GF-D8 (cell line): Measurements from ENCODE around the gene SERPINA4.

ENCODE experiments used
- DNase-seq: peaks from one replicate; lab custom pipeline; 2025; lab: John Stamatoyannopoulos, UW

SERPINA4 gene, protein sequence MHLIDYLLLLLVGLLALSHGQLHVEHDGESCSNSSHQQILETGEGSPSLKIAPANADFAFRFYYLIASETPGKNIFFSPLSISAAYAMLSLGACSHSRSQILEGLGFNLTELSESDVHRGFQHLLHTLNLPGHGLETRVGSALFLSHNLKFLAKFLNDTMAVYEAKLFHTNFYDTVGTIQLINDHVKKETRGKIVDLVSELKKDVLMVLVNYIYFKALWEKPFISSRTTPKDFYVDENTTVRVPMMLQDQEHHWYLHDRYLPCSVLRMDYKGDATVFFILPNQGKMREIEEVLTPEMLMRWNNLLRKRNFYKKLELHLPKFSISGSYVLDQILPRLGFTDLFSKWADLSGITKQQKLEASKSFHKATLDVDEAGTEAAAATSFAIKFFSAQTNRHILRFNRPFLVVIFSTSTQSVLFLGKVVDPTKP

DNA sequence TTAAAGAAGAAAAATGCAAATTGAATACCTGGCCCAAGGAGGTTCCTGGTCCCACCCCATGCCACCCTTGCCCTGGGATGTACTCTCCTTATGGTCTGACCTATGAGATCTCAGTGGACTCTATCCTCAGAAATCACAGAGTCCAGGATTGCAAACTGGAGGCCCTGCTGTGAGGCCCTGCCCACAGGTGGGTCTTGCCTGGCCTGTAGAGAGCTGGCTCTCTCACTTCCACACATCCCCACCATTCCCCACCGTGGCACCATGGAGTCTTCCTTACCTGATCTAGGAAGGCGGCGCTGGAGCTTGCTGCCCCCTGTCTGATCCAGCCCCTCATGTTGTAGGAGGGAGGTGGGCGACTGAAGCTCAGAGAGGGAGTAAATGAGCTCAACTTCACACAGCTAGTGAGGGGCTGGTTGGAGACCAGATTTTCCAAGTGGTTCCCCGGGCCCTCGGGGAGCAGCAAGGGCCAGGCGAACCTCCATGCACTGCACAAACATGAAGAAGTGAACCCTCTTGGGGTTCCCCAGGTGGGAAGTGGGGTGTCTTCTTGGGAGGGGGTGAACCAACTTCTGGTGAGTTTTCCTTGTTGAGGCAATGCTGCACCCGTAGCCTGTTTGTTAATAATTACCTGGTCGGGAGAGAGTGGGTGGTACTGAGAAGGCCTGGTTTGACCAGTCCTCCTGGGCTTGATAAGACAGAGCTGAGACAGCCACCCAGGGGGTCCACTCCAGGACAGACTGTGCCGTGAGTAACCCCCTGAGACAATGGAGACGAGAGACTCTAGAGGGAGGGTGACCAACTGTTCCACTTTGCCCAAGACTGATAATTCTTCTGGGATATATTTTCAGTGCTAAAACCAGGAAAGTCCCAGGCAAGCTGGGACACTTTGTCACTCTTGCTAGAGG is at the start of gene SERPINA4:
Gene SERPINA4, plus strand, starts transcription at position 692 of the 905 bp plus-strand sequence. CDS start 2,041 bp downstream, outside the sequence.
- DNase-seq: no peak

DNA sequence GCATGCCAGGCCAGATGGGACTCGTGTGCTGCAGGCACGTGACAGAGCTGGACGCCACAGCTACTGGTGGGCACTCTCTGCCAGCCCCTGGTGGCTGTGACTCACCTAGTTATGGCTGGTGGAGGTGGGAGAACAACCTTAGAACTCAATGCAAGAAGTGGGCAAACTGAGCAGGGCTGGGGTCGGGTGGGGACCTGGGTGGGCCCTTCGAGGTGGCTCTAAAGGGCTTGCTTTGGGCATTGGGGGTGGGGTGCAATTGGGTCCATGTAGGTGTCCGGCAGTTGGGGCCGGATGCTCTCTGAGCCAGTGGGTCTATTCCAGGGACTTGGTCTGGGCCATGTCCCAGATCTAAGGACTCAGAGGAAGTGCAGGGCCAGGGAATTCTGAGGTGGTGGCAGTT is 46.9 kb upstream of the SERPINA4 start:
- no peak for DNase-seq

DNA sequence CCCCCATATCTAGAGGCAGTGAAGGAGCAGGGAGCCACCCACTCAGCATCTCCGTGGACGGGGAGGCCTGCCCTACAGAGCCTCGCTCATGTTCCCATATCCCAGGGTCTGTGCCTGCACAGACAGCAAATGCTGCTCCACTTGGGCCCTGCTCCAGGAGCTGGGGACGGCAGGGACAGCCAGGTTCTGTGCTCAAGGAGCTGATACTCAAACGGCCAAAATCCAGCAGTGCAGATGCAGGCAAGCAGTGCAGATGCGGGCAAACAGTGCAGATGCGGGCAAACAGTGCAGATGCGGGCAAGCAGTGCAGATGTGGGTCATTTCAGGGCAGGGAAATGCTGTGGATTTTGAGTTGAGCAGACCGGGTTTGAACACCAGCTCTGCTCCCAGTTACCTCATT is 45.8 kb upstream of the SERPINA4 start:
- DNase-seq: no peak

DNA sequence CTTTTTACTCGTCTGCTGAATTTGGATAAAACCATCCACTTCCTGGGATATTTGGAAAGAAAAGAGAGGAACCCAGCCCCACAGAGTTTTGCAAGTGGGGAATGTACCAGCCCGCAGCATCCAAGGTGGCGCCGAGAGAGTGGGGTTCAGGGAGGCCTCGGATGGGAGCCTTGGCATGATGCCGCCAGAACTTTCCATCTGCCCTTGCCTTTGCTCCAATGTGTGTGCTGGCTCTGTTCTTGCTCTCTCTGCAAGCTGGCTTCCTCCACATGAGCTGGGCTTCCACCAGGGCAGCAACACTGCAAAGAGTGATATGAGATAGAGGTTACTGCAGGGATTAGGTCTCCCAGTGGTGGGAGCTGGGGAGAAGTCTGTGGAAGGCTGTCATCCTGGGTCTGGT is 45.4 kb upstream of the SERPINA4 start:
- no peak for DNase-seq

DNA sequence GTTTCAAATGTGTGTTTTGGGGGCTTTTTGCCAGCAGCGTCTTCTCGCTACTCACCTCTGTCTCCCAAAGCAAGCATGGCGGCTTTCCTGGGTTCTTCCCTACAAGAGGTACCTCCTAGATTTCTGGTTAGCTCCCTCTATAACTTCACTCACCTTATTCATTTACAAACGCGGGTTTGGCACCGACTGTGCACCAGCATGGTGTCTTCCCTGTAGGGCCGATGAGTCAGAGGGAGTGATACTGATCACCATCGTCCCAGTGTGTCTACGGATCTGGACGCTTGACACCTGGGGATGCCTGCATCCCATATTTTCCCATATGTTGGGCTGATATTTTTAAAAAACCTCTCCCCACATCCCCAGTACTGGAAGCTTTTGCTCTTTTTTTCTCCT is 44.0 kb upstream of the SERPINA4 start:
- DNase-seq: no peak

DNA sequence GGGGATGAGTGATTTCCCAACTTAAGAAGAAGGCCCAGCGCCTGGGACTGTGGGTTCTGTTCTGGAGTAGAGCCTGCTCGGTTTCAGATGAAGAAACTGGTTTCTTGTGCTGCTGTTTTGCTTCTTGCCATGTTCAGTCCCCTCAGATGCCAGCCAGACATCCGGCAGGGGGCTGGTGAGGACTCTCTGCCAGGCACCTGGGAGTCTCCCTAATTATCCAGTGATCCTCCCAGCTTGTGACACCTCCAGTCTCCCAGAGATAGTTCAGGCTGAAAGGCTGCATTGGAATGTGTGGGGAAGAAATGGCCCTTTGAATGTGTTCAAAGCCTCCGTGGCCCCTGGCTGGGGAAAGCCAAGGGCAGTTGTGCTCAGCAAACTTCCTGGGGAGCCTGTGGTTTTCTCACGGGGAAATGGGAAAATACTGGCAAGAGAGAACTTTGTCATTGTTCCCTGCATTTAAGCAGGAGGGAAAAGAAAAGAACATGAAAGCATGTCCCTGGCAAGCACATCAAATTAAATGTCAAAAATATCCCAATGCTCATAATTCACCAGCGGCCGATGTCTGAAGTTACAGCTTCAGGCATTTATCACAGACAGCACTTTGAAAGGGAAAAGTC is 43.5 kb upstream of the SERPINA4 start:
- no peak for DNase-seq

DNA sequence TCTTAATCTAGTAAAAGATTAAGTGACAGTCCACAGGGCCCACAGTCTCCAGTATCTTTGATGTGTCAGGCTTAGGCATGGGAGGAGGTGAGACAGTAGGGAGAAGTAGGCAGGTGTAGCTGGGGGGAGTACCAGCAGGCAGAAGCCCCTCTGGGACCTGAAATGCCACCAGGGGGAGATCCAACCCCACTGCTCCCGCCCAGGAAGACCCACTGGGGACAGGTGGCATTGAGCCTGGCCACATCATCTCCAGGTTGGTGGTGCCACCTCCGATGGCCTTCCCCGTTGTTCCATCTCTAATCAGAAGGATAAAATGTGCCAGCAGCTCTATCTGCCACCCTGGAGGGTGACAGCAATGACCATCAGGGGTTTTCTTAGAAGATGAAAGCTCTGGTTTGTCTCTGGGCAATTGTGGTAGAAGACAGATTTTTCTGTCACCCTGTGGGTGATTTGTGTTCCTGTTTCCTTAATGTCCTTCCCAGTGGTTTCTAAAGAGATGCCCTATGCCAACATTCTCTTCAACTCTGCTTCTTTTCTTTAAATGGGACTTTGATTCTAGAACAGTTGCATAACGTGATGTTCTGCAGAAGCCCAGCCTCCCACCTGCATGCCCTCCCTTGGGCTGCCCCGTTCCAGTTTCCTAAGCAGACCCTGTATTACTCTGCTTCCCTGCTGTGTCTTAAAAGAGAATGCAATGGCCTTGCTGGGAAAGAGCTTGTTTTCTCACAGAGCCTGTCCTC is 39.7 kb upstream of the SERPINA4 start:
- DNase-seq: no peak

DNA sequence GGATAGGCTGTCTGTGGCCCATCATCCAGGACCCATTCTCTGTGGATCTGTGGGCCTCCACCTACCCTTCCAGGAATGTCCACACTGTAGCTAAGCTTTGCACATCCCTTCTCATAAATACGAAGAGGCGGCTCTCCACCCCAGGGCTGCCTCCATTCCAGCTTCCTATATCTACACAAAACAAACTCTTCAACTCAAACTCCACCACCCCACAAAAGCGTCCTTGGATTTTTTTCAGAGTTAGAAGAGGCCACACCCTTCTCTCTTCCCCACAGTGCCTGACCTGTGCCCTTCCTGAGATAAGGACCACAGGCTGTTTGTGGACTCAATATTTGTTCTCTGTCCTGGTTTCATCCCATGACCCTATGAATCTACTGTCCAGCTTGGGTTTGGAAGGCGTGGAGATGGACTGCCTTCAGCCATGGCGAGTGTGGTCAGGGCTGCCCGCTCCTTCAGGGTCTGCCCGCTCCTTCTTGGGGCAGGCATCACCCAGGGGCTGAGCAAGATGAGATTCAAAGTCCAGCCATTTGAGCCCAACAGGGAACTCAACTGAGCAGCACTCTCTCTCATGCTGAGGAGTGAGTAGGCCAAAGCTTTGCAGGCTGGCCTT is 39.0 kb upstream of the SERPINA4 start:
- DNase-seq: no peak

DNA sequence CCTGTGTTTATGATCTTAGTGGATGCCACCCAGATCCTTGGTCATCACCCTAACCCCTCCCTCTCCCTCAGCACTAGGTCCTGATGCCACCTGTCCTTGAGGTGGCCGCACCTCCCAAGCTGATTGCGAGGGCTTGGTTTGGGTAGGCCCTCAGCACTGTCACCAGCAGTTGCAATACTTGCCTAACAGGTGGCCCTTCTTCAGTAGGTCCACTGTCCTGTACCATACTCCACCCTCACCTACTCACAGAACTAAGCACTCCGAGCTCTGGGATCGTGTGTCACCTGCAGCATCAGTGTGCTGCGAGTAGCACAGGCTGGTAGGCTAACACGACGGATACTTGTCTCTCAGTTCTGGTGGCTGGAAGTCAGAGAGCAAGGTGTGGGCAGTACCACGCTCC is 38.0 kb upstream of the SERPINA4 start:
- DNase-seq: no peak

DNA sequence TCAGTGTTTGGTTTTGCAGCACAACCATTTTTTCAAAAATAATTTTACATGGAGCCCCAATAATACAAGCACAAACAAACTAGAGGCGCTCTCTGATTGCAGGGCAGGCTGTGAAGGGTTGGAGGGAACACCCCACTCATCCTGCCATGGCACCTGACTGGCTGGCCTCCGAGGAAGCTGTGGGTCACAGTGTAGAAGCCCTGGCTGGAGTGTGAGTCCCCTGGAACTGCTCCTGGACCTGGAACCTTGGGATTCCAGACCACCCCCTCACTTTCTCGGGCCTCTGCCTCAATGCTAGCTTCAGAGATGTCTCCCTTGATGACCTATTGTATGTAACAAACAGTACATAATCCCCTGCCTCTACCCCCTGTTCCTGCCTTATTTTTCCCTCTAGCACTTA is 37.1 kb upstream of the SERPINA4 start:
- DNase-seq: no peak

DNA sequence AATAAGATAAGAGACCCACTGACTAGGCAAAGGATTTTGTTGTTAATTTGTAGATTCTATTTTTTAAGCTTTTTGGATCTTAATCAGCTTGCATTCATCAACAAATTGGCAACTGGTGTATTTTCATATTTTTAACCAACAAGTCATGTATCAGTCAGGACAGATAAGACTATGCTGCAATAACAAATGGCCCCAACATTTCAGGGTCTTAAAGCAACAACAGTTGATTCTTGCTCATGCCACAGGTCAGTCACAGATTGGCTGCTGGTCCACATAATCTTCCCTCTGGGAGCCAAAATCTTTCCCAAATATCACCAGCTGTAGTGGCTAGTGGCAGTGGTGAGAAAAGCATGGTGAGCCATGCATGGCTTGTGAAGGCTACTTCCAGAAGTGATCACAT is 30.1 kb upstream of the SERPINA4 start:
- no peak for DNase-seq

DNA sequence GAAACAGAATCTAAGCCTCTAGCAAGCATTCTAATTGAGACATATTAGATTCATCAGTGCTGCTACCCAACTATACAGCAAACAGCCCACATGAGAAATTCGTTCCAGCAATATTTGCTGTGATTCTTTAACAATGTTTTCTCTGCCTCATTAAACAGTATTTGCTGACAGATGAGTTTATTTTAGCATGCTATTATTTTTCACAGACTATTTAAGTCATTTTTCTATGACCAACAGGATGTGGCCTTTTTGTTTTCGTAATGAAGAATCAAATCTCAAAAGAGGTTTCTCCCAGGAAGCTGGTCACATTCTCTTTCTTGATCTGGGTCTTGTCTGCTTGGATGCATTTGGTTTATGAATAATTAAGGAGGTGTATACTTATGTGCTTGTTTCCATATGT is 28.8 kb upstream of the SERPINA4 start:
- no peak for DNase-seq

DNA sequence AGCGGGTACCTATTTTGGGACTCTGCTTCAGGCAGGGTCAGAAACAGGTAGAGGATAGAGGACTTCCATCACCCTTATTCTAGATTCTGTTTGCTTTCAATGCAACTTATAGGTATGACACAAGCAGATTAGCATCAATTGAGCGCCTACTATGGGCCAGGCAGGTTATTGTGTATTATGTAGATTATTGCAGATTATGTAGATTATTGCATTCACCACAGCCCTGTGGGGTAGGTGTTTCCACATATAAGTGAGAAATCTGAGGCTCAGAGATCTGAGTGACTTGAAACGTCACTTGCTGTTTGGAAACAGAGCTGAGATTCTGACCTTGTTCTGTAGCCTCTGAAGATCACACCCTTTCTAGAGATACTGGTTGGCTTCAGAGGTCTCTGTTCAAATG is 25.7 kb upstream of the SERPINA4 start:
- no peak for DNase-seq

DNA sequence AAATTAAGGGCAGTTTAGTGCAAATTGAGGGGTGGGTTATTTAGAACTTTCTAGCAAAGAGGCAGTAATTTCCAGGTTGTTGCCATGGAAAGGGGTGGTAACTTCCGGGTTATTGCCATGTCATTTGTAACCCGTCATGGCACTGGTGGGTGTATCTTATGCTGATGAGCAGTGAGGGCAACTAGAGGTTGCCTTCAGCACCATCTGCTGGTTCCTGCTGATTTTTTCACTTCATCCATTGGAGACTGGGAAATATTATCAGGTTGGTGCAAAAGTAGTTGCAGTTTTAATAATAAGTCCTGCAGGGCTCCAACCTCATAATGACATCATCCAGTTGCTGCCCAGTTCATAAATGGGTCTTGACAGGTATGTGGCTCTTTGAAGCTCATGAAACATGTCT is 24.4 kb upstream of the SERPINA4 start:
- no peak for DNase-seq

DNA sequence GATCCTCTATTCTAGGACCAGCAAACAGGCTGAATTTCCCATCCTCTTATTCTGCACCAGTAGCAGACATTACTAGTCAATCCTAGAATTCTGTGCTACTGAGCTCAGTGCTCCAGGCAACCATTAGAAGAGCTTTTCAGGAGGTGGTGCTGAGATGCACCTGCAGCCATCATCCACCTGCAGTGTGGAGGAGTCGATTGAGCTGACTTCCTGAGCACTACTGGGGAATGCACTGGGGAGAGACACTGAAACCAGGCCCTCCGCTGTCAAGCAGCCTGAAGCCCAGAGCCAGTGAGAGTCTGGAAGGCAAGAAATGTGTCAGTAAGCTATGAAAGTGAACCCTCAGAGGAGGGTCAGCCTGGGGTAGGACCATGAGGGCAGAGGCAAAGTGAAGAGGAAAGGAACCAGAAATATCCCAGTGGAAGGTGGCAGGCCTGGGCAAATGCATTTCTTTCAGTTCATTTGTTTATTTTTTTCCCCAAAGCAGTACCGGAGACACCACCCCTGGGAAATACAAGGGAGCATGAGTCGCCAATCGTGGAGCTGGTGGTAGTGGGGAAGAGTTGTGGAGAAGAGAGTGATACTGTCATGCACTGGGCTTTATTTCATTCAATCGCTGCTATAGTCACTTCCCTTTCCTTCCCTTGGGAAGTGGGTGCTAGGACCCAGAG is 23.0 kb upstream of the SERPINA4 start:
- DNase-seq: no peak

DNA sequence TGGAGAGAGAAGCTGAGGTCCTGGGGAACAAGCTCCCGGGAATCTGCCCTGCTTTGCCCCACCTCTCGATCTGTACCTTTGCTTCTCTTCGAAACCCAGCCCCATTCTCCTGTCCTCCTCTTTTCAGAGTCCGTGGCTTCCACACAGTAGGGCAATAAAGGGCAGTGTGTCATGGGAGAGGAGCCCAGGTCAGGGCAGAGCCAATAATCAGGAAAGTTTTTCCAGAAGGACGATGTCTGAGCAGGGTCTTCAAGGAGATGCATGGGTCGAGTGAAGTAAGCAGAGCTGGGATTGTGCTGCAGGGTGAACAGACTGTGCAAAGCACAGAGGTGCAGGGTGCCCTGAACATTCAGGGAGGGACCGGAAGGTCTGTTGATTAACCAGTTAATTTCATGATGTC is 22.1 kb upstream of the SERPINA4 start:
- no peak for DNase-seq

DNA sequence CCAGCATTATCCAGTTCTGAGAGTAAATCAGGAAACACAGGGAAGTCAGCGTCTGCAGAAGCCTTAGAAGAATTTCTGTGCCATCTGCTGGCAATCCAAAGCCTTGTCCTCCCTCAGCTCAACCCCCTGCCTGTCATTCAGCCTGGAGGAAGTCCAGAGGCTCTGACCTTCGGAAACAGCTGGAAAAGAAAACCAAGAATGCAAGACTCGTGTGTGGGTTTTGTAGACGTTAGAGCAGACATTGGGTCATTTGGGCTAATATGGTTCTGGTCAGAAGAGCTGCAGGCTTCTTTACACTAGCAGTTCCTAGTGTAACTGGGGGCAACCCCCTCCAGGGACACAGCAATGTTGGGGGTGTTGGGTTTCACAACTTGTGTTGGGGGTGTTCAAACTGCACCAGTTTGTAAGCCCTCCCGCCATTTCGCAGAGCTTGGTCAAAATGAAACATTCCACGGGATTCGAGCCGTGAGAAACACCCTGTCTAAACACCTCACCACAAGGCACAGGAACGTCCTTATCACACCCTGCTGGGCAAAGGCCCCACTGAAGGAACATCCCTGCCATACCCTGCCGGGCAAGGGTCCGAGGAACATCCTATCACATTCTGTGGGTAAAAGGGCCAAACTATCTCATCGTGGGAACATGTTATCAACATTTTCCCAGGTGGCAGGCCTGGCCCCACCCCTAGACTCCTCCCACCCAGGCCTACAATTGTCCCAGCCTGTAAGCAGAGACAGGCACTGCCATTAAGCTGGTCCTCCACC is 21.0 kb upstream of the SERPINA4 start:
- DNase-seq: no peak

DNA sequence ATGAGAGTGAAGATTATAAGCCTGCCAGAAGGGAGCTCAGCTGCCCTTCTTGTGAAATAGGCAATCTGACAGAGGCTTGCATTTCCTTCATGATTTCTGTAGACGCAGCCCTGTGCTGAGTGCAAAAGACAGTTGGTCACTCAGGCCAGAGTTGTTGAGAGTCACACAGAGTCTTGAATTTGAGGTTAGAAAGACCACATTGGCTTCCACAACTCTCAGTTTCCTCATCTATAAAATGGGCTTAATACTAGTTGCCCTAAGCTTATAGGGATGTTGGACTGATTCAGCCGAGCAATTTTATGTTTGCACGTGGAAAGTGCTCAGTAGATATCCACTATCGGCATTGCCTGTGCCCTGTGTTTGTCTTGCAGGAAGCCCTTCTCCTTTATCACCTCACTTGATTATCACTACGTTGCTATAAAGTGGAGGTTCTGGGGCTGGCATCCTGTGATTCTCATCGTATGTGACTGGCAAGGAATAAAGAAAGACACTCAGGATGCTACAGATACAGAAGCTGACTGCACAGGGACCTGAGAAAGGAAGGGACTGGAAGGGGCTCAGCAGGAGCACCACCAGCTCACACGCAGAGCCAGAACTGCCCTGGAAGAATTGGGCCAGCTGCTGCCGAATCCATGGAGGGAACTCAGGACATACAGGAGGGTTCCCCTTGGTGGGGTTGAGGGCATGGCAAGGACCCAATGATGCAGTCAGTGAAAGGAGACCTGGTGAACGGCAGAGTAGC is 19.8 kb upstream of the SERPINA4 start:
- no peak for DNase-seq

DNA sequence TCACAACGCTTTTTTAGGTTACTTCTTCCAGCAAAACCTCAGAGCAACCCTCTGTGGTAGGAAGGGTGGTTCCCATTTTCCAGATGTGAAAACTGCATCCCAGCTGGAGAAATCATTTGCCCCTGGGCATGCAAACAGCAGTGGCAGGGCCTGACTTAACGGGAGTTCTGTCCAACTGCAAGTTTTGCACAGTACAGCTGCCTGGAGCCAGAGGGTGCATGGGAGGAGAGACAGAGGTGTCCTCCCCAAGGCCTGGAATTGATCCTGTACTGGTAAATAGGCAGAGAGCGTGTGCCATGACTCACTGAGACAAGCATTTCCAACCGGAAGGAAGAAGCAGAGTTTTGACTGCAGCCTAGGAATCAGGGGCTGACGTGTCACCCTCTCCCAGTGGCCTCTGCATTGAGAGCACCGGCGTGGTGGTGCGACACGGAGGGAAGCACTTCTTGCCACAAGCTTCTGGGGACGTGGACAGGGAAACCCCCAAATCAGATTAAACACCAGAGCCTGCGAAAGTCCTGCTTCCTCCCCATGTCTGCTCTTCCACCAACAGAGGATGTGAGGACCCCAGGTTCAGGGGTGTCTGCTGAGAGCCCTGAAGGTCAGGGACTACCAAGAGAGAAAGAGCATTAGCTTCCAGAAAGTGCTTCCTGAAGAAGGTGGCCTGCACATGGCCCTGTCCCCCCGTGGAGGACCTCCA is 19.0 kb upstream of the SERPINA4 start:
- no peak for DNase-seq
